ENCODE measurements around the gene KITLG.
"Not testable (repeated sequence)": the region's sequence is repeated elsewhere in the genome, so short reads cannot be mapped to it uniquely, and the experiment has no call there.

The KITLG gene

GRCh38 chr12:88472775-88473174 is 107.5 kb downstream of the KITLG start:
- Histone ChIP-seq H3K4me3 (replicated peaks; ENCODE audit: low read depth, low read length) (no peak overlapping the region), H3K27me3 (replicated peaks; ENCODE audit: control insufficient read depth, insufficient read depth, low read length) (no peaks in the 10 kb centered on the region), H3K36me3 (ENCODE audit: control insufficient read depth, insufficient read depth, low read length) (no peaks in the 10 kb centered on the region)
- DNase-seq (ENCODE audit: extremely low read depth, insufficient read length) = no peak
- no peak for TF ChIP-seq CTCF (IDR thresholded peaks at IDR 0.05; ENCODE audit: insufficient read depth, low read length, poor library complexity, severe bottlenecking)

GRCh38 chr12:88472248-88472647 is 108.0 kb downstream of the KITLG start:
- H3K36me3 ChIP-seq (ENCODE audit: control insufficient read depth, insufficient read depth, low read length) = no peaks in the 10 kb centered on the region
- no peak overlapping the region for H3K4me3 ChIP-seq (replicated peaks; ENCODE audit: low read depth, low read length)
- DNase-seq (ENCODE audit: extremely low read depth, insufficient read length) = no peak
- no peak for TF ChIP-seq CTCF (IDR thresholded peaks at IDR 0.05; ENCODE audit: insufficient read depth, low read length, poor library complexity, severe bottlenecking)
- no peaks in the 10 kb centered on the region for H3K27me3 ChIP-seq (replicated peaks; ENCODE audit: control insufficient read depth, insufficient read depth, low read length)

GRCh38 chr12:88471331-88472045 is 108.8 kb downstream of the KITLG start:
- no peak overlapping the region for H3K4me3 ChIP-seq (replicated peaks; ENCODE audit: low read depth, low read length)
- no peak for DNase-seq (ENCODE audit: extremely low read depth, insufficient read length)

GRCh38 chr12:88469154-88469553 is 111.1 kb downstream of the KITLG start:
- H3K27me3 ChIP-seq (replicated peaks; ENCODE audit: control insufficient read depth, insufficient read depth, low read length) = no peaks in the 10 kb centered on the region
- no peaks in the 10 kb centered on the region for H3K36me3 ChIP-seq (ENCODE audit: control insufficient read depth, insufficient read depth, low read length)
- H3K4me3 ChIP-seq (replicated peaks; ENCODE audit: low read depth, low read length) = no peak overlapping the region
- no peak for TF ChIP-seq CTCF (IDR thresholded peaks at IDR 0.05; ENCODE audit: insufficient read depth, low read length, poor library complexity, severe bottlenecking)
- DNase-seq (ENCODE audit: extremely low read depth, insufficient read length) = no peak

More at GRCh38 chr12:88471331-88472045, 108.8 kb downstream of the KITLG start:
- TF ChIP-seq CTCF (IDR thresholded peaks at IDR 0.05; ENCODE audit: insufficient read depth, low read length, poor library complexity, severe bottlenecking) = no peak
- no peaks in the 10 kb centered on the region for H3K36me3 ChIP-seq (ENCODE audit: control insufficient read depth, insufficient read depth, low read length)
- H3K27me3 ChIP-seq (replicated peaks; ENCODE audit: control insufficient read depth, insufficient read depth, low read length) = no peaks in the 10 kb centered on the region

- H3K4me3 ChIP-seq (replicated peaks; ENCODE audit: low read depth, low read length) = no peak overlapping the region
- H3K27me3 ChIP-seq (replicated peaks; ENCODE audit: control insufficient read depth, insufficient read depth, low read length) = no peaks in the 10 kb centered on the region
- no peak for TF ChIP-seq CTCF (IDR thresholded peaks at IDR 0.05; ENCODE audit: insufficient read depth, low read length, poor library complexity, severe bottlenecking)
- H3K36me3 ChIP-seq (ENCODE audit: control insufficient read depth, insufficient read depth, low read length) = no peaks in the 10 kb centered on the region
- no peak for DNase-seq (ENCODE audit: extremely low read depth, insufficient read length)
Measured at GRCh38 chr12:88468581-88468980, 111.7 kb downstream of the KITLG start.

GRCh38 chr12:88466708-88467107 is 113.6 kb downstream of the KITLG start:
- not testable (repeated sequence) for H3K27me3 ChIP-seq (replicated peaks; ENCODE audit: control insufficient read depth, insufficient read depth, low read length); H3K4me3 ChIP-seq (replicated peaks; ENCODE audit: low read depth, low read length); DNase-seq (ENCODE audit: extremely low read depth, insufficient read length); H3K36me3 ChIP-seq (ENCODE audit: control insufficient read depth, insufficient read depth, low read length)
